Uterus (tissue), 4 donors: ENCODE results near the gene DDC. TPM values are rescaled to one million over a fixed set of nuclear protein-coding genes. Genes with fewer than 3 reads are reported as not detected.

Experiments
- DNase-seq, 2 donors: peaks; one replicate each; pipeline ENCODE4 v3.0.0-alpha.2; 2019 to 2020
- H3K27ac ChIP-seq, 2 donors: fragments of 200-600 bp; sonication (generic); 1 replicate in 1 of 2; 2 replicates in 1 of 2; pipeline ENCODE4 v1.5.1; 2016 to 2018
- H3K27me3 ChIP-seq, 2 donors: fragments of 200-600 bp; sonication (generic); one replicate each; pipeline ENCODE4 v1.5.1; 2018 to 2019; ENCODE audit warnings: control low read depth in 1 of 2
- H3K36me3 ChIP-seq, 2 donors: fragments of 200-600 bp; sonication (generic); one replicate each; pipeline ENCODE4 v1.5.1; 2019; ENCODE audit warnings: control low read depth in 1 of 2
- H3K4me1 ChIP-seq, 2 donors: fragments of 200-600 bp; sonication (generic); one replicate each; pipeline ENCODE4 v1.5.1; 2018 to 2019; ENCODE audit warnings: control low read depth in 1 of 2
- H3K4me3 ChIP-seq, 2 donors: fragments of 200-600 bp; sonication (generic); 1 replicate in 1 of 2; 2 replicates in 1 of 2; pipeline ENCODE4 v1.5.1; 2018 to 2019; ENCODE audit warnings: mild to moderate bottlenecking in 1 of 2
- H3K9me3 ChIP-seq, 2 donors: fragments of 200-600 bp; sonication (generic); one replicate each; pipeline ENCODE4 v1.5.1; 2019; ENCODE audit warnings: control low read depth in 1 of 2
- POLR2A ChIP-seq, 2 donors: fragments of 450-650 bp; IDR thresholded peaks; one replicate each; pipeline ENCODE4 v1.6.1; 2016; ENCODE audit warnings: antibody characterized with exemption in 2 of 2, mild to moderate bottlenecking in 1 of 2, moderate library complexity in 1 of 2
- intact Hi-C: fragments of 100-400 bp; cut with DNase I; formaldehyde crosslinking; loops from one replicate; pipeline ENCODE4 v1.15.1; 2023; ENCODE audit warnings: low total_unique reads
- total RNA-seq, 4 donors: library from RNA; depleted of rRNA in 3 of 4; stranded (reverse); fragments of >200 nt in 3 of 4; gene quantifications; one replicate each; pipeline versions ENCODE4 v1.1.0 to v1.2.4, GENCODE V29; 2014 to 2023
- TF ChIP-seq, protein P1 (sequence below), 4 experiments: fragments of 200-600 bp in 2 of 4; fragments of 450-650 bp in 2 of 4; sonication (generic) in 2 of 4; IDR thresholded peaks; one replicate each; pipeline ENCODE4 v1.5.1; 2016 to 2019; ENCODE audit warnings: antibody characterized with exemption in 4 of 4, mild to moderate bottlenecking in 2 of 4, moderate library complexity in 1 of 4
- donor health status: DM: yes; HTN: yes; CAD: no.

Gene DDC, protein sequence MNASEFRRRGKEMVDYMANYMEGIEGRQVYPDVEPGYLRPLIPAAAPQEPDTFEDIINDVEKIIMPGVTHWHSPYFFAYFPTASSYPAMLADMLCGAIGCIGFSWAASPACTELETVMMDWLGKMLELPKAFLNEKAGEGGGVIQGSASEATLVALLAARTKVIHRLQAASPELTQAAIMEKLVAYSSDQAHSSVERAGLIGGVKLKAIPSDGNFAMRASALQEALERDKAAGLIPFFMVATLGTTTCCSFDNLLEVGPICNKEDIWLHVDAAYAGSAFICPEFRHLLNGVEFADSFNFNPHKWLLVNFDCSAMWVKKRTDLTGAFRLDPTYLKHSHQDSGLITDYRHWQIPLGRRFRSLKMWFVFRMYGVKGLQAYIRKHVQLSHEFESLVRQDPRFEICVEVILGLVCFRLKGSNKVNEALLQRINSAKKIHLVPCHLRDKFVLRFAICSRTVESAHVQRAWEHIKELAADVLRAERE
- total RNA-seq, result not detected

DNA sequence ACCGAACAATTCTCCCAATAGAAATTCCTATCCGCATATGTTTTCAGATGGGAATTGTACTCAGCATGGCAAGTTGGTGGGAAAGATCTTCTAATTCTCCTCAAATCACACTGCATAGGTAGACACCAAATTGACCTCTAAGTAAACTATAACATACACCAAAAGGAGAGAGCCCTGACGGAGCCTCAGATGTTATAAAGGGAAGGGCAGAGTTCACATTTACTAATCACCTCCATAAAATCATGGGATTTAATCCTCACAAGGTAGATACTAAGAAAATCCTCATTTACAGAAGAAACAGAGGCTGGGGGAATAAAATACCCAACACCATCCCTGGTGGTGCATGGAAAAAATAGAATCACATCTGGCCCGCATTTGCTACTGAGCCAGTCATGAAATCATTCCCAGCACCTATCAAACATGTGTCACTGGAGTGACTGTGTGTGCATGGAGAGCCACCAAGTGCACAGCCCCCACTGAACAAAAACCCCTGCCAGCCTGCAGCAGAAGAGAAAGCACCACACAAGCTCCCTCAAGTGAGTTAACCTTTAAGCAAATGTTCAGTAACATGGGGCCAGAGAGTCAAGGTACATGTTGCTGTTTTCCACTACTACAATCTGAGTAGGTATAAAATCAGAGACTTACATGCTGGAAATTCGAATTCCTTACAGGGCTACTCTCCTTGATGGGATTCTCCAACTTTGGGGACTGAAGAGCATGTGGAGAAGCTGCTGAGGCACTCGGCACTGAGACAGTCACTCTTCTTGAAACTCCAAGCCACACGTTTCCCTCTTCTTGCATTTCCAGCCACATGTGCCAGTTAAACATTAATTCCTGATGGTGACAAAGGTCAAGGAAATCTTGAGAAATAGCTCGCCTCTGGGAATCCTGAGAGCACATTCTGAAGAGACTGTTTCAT is at the start of gene DDC:
Gene DDC, minus strand, starts transcription at position 766 of the 919 bp plus-strand sequence. CDS start 21,320 bp downstream, outside the sequence.
- H3K4me1 ChIP-seq, result no peaks in the 10 kb centered on the region
- H3K27ac ChIP-seq, result no peak within 1 kb of the TSS
- DNase-seq, result no peak
- H3K4me3 ChIP-seq, result no peak within 1 kb of the TSS
- no peaks in the 10 kb centered on the region for H3K27me3 ChIP-seq
- no peaks in the 10 kb centered on the region for H3K36me3 ChIP-seq
- TF ChIP-seq, protein P1, sequence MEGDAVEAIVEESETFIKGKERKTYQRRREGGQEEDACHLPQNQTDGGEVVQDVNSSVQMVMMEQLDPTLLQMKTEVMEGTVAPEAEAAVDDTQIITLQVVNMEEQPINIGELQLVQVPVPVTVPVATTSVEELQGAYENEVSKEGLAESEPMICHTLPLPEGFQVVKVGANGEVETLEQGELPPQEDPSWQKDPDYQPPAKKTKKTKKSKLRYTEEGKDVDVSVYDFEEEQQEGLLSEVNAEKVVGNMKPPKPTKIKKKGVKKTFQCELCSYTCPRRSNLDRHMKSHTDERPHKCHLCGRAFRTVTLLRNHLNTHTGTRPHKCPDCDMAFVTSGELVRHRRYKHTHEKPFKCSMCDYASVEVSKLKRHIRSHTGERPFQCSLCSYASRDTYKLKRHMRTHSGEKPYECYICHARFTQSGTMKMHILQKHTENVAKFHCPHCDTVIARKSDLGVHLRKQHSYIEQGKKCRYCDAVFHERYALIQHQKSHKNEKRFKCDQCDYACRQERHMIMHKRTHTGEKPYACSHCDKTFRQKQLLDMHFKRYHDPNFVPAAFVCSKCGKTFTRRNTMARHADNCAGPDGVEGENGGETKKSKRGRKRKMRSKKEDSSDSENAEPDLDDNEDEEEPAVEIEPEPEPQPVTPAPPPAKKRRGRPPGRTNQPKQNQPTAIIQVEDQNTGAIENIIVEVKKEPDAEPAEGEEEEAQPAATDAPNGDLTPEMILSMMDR (IDR thresholded peaks at IDR 0.05), result no peak
- no peak for TF ChIP-seq POLR2A (IDR thresholded peaks at IDR 0.05)
- no peaks in the 10 kb centered on the region for H3K9me3 ChIP-seq
- intact Hi-C loops, result no loop called here

DNA sequence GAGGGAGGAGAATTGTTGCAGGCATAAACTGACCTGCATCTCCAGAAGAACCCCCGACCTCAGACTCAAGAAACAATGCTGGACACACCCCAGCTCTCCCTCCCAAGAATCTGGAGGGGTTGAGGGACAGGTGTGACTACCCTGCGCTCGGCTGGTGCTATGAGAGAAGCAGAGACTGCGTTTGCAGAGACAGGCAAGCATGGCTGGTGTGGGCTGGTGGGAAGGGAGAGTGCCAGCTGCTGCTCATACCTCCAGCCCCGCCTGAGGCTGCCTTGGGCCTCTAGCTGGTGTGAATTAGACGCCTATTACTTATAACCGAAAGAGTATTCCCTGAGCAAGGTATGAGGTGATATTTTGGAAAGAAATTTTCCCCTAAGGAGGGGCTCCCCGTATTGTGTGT is 48.3 kb upstream of the DDC start:
- TF ChIP-seq, protein P1 (IDR thresholded peaks at IDR 0.05), result no peak
- TF ChIP-seq POLR2A (IDR thresholded peaks at IDR 0.05), result no peak
- no peak for DNase-seq
- Histone ChIP-seq H3K4me3 (no peak overlapping the region), H3K36me3 (no peaks in the 10 kb centered on the region), H3K27ac (no peak overlapping the region), H3K4me1 (no peaks in the 10 kb centered on the region), H3K9me3 (no peaks in the 10 kb centered on the region), H3K27me3 (no peaks in the 10 kb centered on the region)
- intact Hi-C loops, result no loop called here

DNA sequence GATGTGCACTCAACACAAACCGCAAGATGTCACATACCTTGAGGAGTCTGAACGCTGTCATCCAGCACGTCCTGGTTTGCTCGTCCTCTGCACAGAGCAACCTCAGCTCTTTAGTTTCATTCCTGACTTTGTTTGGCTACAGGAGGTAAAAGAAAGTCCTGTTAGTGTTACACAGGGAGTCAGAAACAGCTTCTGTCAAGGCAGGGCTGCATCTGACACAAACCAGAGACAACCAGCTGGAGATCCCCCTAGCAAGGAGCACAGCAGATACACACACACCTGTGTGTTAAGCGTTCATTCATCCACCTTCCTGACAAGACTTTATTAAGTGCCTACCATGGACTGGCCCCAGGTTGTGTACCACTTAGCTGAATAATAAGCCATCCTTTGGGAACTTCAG is 47.5 kb upstream of the DDC start:
- Histone ChIP-seq H3K27me3 (no peaks in the 10 kb centered on the region), H3K9me3 (no peaks in the 10 kb centered on the region), H3K4me1 (no peaks in the 10 kb centered on the region), H3K27ac (no peak overlapping the region), H3K36me3 (no peaks in the 10 kb centered on the region), H3K4me3 (no peak overlapping the region)
- intact Hi-C loops, result no loop called here
- no peak for TF ChIP-seq POLR2A (IDR thresholded peaks at IDR 0.05)
- TF ChIP-seq, protein P1 (IDR thresholded peaks at IDR 0.05), result no peak
- no peak for DNase-seq

DNA sequence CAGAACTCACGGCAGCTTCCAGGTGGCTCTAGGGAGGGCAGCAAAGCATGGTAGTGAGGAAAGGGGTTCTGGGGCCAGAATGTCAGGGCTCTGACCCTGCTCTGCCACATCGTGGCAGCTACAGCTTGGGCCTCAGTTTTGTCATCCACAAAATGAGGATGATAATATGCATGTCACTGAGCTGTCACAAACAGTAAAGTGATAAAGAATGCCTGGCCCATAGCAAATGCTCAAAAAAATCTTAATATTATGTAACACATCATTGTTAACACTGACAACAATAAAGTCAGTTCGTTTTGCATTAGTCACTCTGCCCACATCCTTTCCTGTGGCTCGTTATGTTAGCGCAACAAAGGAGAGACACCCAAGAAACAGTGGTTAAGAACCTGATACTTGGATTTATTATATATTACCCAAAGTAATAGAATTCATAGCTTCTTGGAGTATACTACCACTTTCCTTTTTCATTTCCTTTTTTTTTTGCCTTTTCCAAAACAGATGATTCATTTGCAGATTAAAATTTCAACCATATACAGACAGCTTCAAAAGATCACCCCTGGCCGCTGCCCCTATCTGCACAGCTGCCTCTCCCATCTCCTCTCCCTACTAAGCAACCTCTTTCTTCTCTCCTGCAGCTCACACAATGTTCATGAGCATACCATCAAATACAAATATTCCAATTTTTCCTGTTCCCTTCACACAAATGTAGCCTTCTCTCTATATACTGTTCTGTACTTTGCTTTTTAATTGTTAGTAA is 45.5 kb upstream of the DDC start:
- no peaks in the 10 kb centered on the region for H3K36me3 ChIP-seq
- DNase-seq, result no peak
- intact Hi-C loops, result no loop called here
- H3K4me3 ChIP-seq, result no peak overlapping the region
- no peak overlapping the region for H3K27ac ChIP-seq
- TF ChIP-seq POLR2A (IDR thresholded peaks at IDR 0.05), result no peak
- TF ChIP-seq, protein P1 (IDR thresholded peaks at IDR 0.05), result no peak
- no peaks in the 10 kb centered on the region for H3K9me3 ChIP-seq
- no peaks in the 10 kb centered on the region for H3K4me1 ChIP-seq
- H3K27me3 ChIP-seq, result no peaks in the 10 kb centered on the region
